G401 (cell line): Measurements from ENCODE around the gene ARHGAP25. TPM values are rescaled to one million over a fixed set of nuclear protein-coding genes. Genes with fewer than 3 reads are reported as not detected.

Experiments used
- DNase-seq: peaks from one replicate; pipeline ENCODE4 v3.0.0-alpha.2; 2015; ENCODE audit warnings: low spot score
- in situ Hi-C: cut with HindIII; loops from 2 replicates; pipeline ENCODE4 v1.10.0; 2016; ENCODE audit warnings: low sequenced_read_pairs, mixed read lengths
- total RNA-seq: library from RNA; depleted of rRNA; stranded (reverse); fragments of >200 nt; shearing (Covaris generic); gene quantifications from 2 replicates; pipeline ENCODE4 v1.2.3, GENCODE V29; 2014

ARHGAP25 gene
- total RNA-seq, 1 experiment from 2014 or later, result not detected

GRCh38 chr2:68715353-68716041 lies 19.1 kb upstream of the ARHGAP25 start:
- DNase-seq, result peak; percentile 30
- in situ Hi-C loops, result no loop called here

GRCh38 chr2:68716604-68717304 lies 17.9 kb upstream of the ARHGAP25 start:
- in situ Hi-C loops, result no loop called here
- DNase-seq, result no peak

- DNase-seq, result no peak
Measured at GRCh38 chr2:68717305-68717661, 17.3 kb upstream of the ARHGAP25 start.

GRCh38 chr2:68719912-68720311 lies 14.7 kb upstream of the ARHGAP25 start:
- no peak for DNase-seq
- in situ Hi-C loops, result no loop called here

More at GRCh38 chr2:68717305-68717661, 17.3 kb upstream of the ARHGAP25 start:
- in situ Hi-C loops, result no loop called here

- no peak for DNase-seq
- in situ Hi-C loops, result no loop called here
Measured at GRCh38 chr2:68720665-68721064, 13.9 kb upstream of the ARHGAP25 start.

GRCh38 chr2:68721482-68722101 lies 13.0 kb upstream of the ARHGAP25 start:
- no peak for DNase-seq
- in situ Hi-C loops, result no loop called here

GRCh38 chr2:68722712-68723111 lies 11.9 kb upstream of the ARHGAP25 start:
- in situ Hi-C loops, result no loop called here

GRCh38 chr2:68723181-68723580 lies 11.4 kb upstream of the ARHGAP25 start:
- in situ Hi-C loops, result no loop called here
- no peak for DNase-seq

More at GRCh38 chr2:68722712-68723111, 11.9 kb upstream of the ARHGAP25 start:
- DNase-seq, result no peak

GRCh38 chr2:68726100-68726499 lies 8.5 kb upstream of the ARHGAP25 start:
- in situ Hi-C loops, result no loop called here
- DNase-seq, result no peak

- in situ Hi-C loops, result no loop called here
- no peak for DNase-seq
Measured at GRCh38 chr2:68726608-68727367, 7.8 kb upstream of the ARHGAP25 start.

- in situ Hi-C loops, result no loop called here
- DNase-seq, result no peak
Measured at GRCh38 chr2:68727683-68728375, 6.8 kb upstream of the ARHGAP25 start.

GRCh38 chr2:68730828-68731227 lies 3.8 kb upstream of the ARHGAP25 start:
- in situ Hi-C loops, result no loop called here
- DNase-seq, result no peak

GRCh38 chr2:68732036-68732932 lies 2.3 kb upstream of the ARHGAP25 start:
- no peak for DNase-seq
- in situ Hi-C loops, result no loop called here

- in situ Hi-C loops, result no loop called here
- no peak for DNase-seq
Measured at GRCh38 chr2:68733365-68733764, 1.2 kb upstream of the ARHGAP25 start.

- in situ Hi-C loops, result no loop called here
- no peak for DNase-seq
Measured at GRCh38 chr2:68734176-68734575, 435 bp upstream of the ARHGAP25 start.

- no peak for DNase-seq
- in situ Hi-C loops, result no loop called here
Measured at GRCh38 chr2:68736086-68736485, 1.5 kb downstream of the ARHGAP25 start.

GRCh38 chr2:68737711-68738110 lies 3.1 kb downstream of the ARHGAP25 start:
- in situ Hi-C loops, result no loop called here
- DNase-seq, result no peak

GRCh38 chr2:68738906-68739594 lies 4.4 kb downstream of the ARHGAP25 start:
- DNase-seq, result no peak
- in situ Hi-C loops, result no loop called here
